HepG2 (cell line): Measurements from ENCODE around the gene ABCA2. TPM values are rescaled to one million over a fixed set of nuclear protein-coding genes. Genes with fewer than 3 reads are reported as not detected.

Experiments used
- ARID5B ChIP-seq: IDR thresholded peaks from 2 replicates; pipeline ENCODE4 v1.4.0; 2020; ENCODE audit warnings: mild to moderate bottlenecking, missing genetic modification reagents
- GABPB1 ChIP-seq: IDR thresholded peaks from 2 replicates; pipeline ENCODE4 v1.6.1; 2016; ENCODE audit warnings: mild to moderate bottlenecking, missing genetic modification reagents, moderate library complexity, missing compliant biosample characterization
- HCFC1 ChIP-seq: fragments of 150-350 bp; IDR thresholded peaks from 2 replicates; pipeline ENCODE4 v1.6.1; 2014; ENCODE audit warnings: low read depth, low read length
- HDAC2 ChIP-seq: sonication (generic); formaldehyde crosslinking; IDR thresholded peaks from 2 replicates; pipeline ENCODE4 v1.4.0; 2020; ENCODE audit warnings: missing genetic modification reagents
- HNF1B ChIP-seq: sonication (generic); formaldehyde crosslinking; IDR thresholded peaks from 2 replicates; pipeline ENCODE4 v1.5.1; 2020; ENCODE audit warnings: mild to moderate bottlenecking, moderate library complexity, missing genetic modification reagents
- KDM3A ChIP-seq: IDR thresholded peaks from 2 replicates; pipeline ENCODE4 v1.6.1; 2018; ENCODE audit warnings: low read depth, missing compliant biosample characterization
- MYPOP ChIP-seq: sonication (generic); formaldehyde crosslinking; IDR thresholded peaks from 2 replicates; pipeline ENCODE4 v1.8.1; 2023; ENCODE audit warnings: mild to moderate bottlenecking, moderate library complexity, missing genetic modification reagents
- NPAS2 ChIP-seq: sonication (generic); formaldehyde crosslinking; IDR thresholded peaks from 2 replicates; pipeline ENCODE4 v1.8.0; 2022; ENCODE audit warnings: mild to moderate bottlenecking, missing genetic modification reagents, borderline replicate concordance
- POGZ ChIP-seq: sonication (generic); formaldehyde crosslinking; IDR thresholded peaks from 2 replicates; pipeline ENCODE4 v1.4.0; 2020; ENCODE audit warnings: mild to moderate bottlenecking, missing genetic modification reagents
- SCMH1 ChIP-seq: sonication (generic); formaldehyde crosslinking; IDR thresholded peaks from 2 replicates; pipeline ENCODE4 v1.9.0; 2021; ENCODE audit warnings: missing genetic modification reagents, mild to moderate bottlenecking, borderline replicate concordance
- ZMYM3 ChIP-seq: sonication (generic); formaldehyde crosslinking; IDR thresholded peaks from 2 replicates; pipeline ENCODE4 v1.5.1; 2020; ENCODE audit warnings: mild to moderate bottlenecking, missing genetic modification reagents
- ZNF136 ChIP-seq: sonication (generic); formaldehyde crosslinking; IDR thresholded peaks from 2 replicates; pipeline ENCODE4 v1.8.1; 2022; ENCODE audit warnings: low read depth, mild to moderate bottlenecking, moderate library complexity, missing genetic modification reagents
- ZNF234 ChIP-seq: sonication (generic); formaldehyde crosslinking; conservative IDR thresholded peaks from 2 replicates; pipeline ENCODE4 v1.5.1; 2020; ENCODE audit warnings: mild to moderate bottlenecking, missing genetic modification reagents
- ZNF33B ChIP-seq: sonication (generic); formaldehyde crosslinking; IDR thresholded peaks from 2 replicates; pipeline ENCODE4 v1.5.1; 2020; ENCODE audit warnings: mild to moderate bottlenecking, missing genetic modification reagents
- ZNF770 ChIP-seq: sonication (generic); formaldehyde crosslinking; IDR thresholded peaks from 2 replicates; pipeline ENCODE4 v1.5.0; 2020; ENCODE audit warnings: mild to moderate bottlenecking, missing genetic modification reagents
- ZNF790 ChIP-seq: sonication (generic); formaldehyde crosslinking; IDR thresholded peaks from 2 replicates; pipeline ENCODE4 v1.8.0; 2022; ENCODE audit warnings: missing genetic modification reagents, mild to moderate bottlenecking, borderline replicate concordance
- ZSCAN31 ChIP-seq: sonication (generic); formaldehyde crosslinking; IDR thresholded peaks from 2 replicates; pipeline ENCODE4 v1.5.0; 2020; ENCODE audit warnings: low read depth, mild to moderate bottlenecking, missing genetic modification reagents
- ZSCAN5A ChIP-seq: sonication (generic); formaldehyde crosslinking; IDR thresholded peaks from 2 replicates; pipeline ENCODE4 v1.8.0; 2022; ENCODE audit warnings: mild to moderate bottlenecking, missing genetic modification reagents, borderline replicate concordance
- polyA plus RNA-seq, 8 experiments: library from polyadenylated mRNA; depleted of rRNA in 3 of 8; stranded (reverse) in 7 of 8; unstranded in 1 of 8; fragments of >200 nt; fragmentation: Illumina TruSeq in 4 of 8; extraction: Trizol in 4 of 8; gene quantifications; 2 replicates each; pipeline versions ENCODE4 v1.2.1 to v1.2.3, GENCODE V29; 2011 to 2016; ENCODE audit warnings: low read depth in 4 of 8, missing spikeins in 1 of 8, mixed read lengths in 1 of 8; ENCODE audit not compliant: insufficient read depth in 1 of 8
- total RNA-seq, 5 experiments: library from RNA; depleted of rRNA; stranded (reverse); fragments of >200 nt; fragmentation: Illumina TruSeq; extraction: Trizol; gene quantifications; 2 replicates each; pipeline ENCODE4 v1.2.3, GENCODE V29; 2016; ENCODE audit warnings: low read depth in 1 of 5

Gene ABCA2
- total and polyA plus RNA-seq, 2 of the 13 experiments (the other 11 are each of a cell fraction or from before 2014, with no cell fraction given) = 2.9 to 19.2 TPM

GRCh38 chr9:137067860-137068538, 40.0 kb upstream of the ABCA2 start (continued):
- peak; percentile 76 for TF ChIP-seq HNF1B (CRISPR knock-in tag)
- 0 out of 2 replicates have a peak, but pooled peaks have one; percentile 19 for TF ChIP-seq ZNF790
- 0 out of 2 replicates have a peak, but pooled peaks have one; percentile 46 for TF ChIP-seq ZNF770 (CRISPR knock-in tag)
- TF ChIP-seq ZSCAN31 (CRISPR knock-in tag) = peak; percentile 61; the same call in 1 of the 2 replicates
- TF ChIP-seq SCMH1 (CRISPR knock-in tag) = no peak
- no peak for TF ChIP-seq ZNF234 (CRISPR knock-in tag)
- no peak for TF ChIP-seq NPAS2 (CRISPR knock-in tag)
- TF ChIP-seq ARID5B (CRISPR knock-in tag) = 0 out of 2 replicates have a peak, but pooled peaks have one; percentile 10
- TF ChIP-seq ZSCAN5A (CRISPR knock-in tag) = 0 out of 2 replicates have a peak, but pooled peaks have one; percentile 25
- 0 out of 2 replicates have a peak, but pooled peaks have one; percentile 23 for TF ChIP-seq POGZ (CRISPR knock-in tag)
- 0 out of 2 replicates have a peak, but pooled peaks have one; percentile 74 for TF ChIP-seq ZNF136 (CRISPR knock-in tag)
- TF ChIP-seq ZNF33B (CRISPR knock-in tag) = 0 out of 2 replicates have a peak, but pooled peaks have one; percentile 40
- TF ChIP-seq GABPB1 (CRISPR knock-in tag) = peak; percentile 62; the same call in 1 of the 2 replicates
- peak; percentile 73; the same call in 1 of the 2 replicates for TF ChIP-seq KDM3A
- peak; percentile 59 for TF ChIP-seq HDAC2
- no peak for TF ChIP-seq HCFC1
- TF ChIP-seq MYPOP (CRISPR knock-in tag) = 0 out of 2 replicates have a peak, but pooled peaks have one; percentile 7
- TF ChIP-seq ZMYM3 (CRISPR knock-in tag) = peak; percentile 52
